Suprapubic skin (tissue), 3 donors: Measurements from ENCODE around the gene CAMTA1.

Experiments used
- EP300 ChIP-seq: sonication (generic); formaldehyde crosslinking; IDR thresholded peaks from one replicate; pipeline ENCODE4 v1.6.1; 2017; ENCODE audit warnings: antibody characterized with exemption
- POLR2A ChIP-seq, 2 donors: fragments of 450-650 bp; IDR thresholded peaks; one replicate each; pipeline ENCODE4 v1.6.1; 2017; ENCODE audit warnings: antibody characterized with exemption in 2 of 2, mild to moderate bottlenecking in 2 of 2, moderate library complexity in 2 of 2
- TF ChIP-seq, protein P1 (sequence below), 2 donors: fragments of 200-600 bp in 1 of 2; fragments of 450-650 bp in 1 of 2; sonication (generic) in 1 of 2; IDR thresholded peaks; one replicate each; pipeline ENCODE4 v1.5.1; 2016 to 2019; ENCODE audit warnings: antibody characterized with exemption in 2 of 2, mild to moderate bottlenecking in 1 of 2, moderate library complexity in 1 of 2

DNA sequence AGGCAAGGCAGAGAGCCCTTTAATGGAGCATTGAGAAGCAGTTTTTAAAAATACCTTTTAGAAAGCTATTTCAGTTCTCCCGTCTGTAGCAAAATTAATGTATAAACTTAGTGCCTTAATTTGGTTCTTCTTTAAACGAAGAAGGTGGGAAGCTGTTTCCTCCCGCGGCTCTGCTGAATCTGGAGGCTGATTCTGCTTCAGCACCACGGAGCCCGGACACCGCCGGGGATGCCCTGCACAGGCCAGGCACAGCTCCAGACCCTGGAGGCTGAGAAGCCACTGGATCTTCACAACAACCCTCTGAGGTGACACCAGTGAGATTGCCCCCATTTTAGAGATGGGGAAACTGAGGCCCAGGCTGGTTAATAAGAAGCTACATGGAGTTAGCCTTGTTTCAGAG, 810.1 kb downstream of the CAMTA1 start:
- TF ChIP-seq, protein P1, sequence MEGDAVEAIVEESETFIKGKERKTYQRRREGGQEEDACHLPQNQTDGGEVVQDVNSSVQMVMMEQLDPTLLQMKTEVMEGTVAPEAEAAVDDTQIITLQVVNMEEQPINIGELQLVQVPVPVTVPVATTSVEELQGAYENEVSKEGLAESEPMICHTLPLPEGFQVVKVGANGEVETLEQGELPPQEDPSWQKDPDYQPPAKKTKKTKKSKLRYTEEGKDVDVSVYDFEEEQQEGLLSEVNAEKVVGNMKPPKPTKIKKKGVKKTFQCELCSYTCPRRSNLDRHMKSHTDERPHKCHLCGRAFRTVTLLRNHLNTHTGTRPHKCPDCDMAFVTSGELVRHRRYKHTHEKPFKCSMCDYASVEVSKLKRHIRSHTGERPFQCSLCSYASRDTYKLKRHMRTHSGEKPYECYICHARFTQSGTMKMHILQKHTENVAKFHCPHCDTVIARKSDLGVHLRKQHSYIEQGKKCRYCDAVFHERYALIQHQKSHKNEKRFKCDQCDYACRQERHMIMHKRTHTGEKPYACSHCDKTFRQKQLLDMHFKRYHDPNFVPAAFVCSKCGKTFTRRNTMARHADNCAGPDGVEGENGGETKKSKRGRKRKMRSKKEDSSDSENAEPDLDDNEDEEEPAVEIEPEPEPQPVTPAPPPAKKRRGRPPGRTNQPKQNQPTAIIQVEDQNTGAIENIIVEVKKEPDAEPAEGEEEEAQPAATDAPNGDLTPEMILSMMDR (IDR thresholded peaks at IDR 0.05), result no peak
- TF ChIP-seq POLR2A (IDR thresholded peaks at IDR 0.05), result no peak
- no peak for TF ChIP-seq EP300
